ENCODE results near the gene ZCCHC7. TPM values are rescaled to one million over a fixed set of nuclear protein-coding genes. Genes with fewer than 3 reads are reported as not detected.

Gene ZCCHC7
- total RNA-seq, 4 donors from 2014 or later, result 12.4 to 56.9 (median 17.7) TPM

GRCh38 chr9:37243588-37244345 lies 123.4 kb downstream of the ZCCHC7 start:
- no peak overlapping the region for H3K27ac ChIP-seq
- no peaks in the 10 kb centered on the region for H3K36me3 ChIP-seq
- TF ChIP-seq POLR2A (IDR thresholded peaks at IDR 0.05), result no peak
- no peak for TF ChIP-seq CTCF (IDR thresholded peaks at IDR 0.05)

GRCh38 chr9:37246826-37247225 lies 126.5 kb downstream of the ZCCHC7 start:
- H3K4me3 ChIP-seq, result no peak overlapping the region
- no peaks in the 10 kb centered on the region for H3K9me3 ChIP-seq
- H3K36me3 ChIP-seq, result no peaks in the 10 kb centered on the region
- TF ChIP-seq CTCF (IDR thresholded peaks at IDR 0.05) (no peak), POLR2A (IDR thresholded peaks at IDR 0.05) (no peak)
- no peaks in the 10 kb centered on the region for H3K27me3 ChIP-seq
- H3K4me1 ChIP-seq, result no peaks in the 10 kb centered on the region
- no peak for DNase-seq
- H3K27ac ChIP-seq, result no peak overlapping the region

More at GRCh38 chr9:37243588-37244345, 123.4 kb downstream of the ZCCHC7 start:
- Histone ChIP-seq H3K4me3 (no peak overlapping the region), H3K9me3 (no peaks in the 10 kb centered on the region), H3K4me1 (no peaks in the 10 kb centered on the region), H3K27me3 (no peaks in the 10 kb centered on the region)
- DNase-seq, result no peak

GRCh38 chr9:37248651-37249163 lies 128.3 kb downstream of the ZCCHC7 start:
- TF ChIP-seq POLR2A (IDR thresholded peaks at IDR 0.05) (no peak), CTCF (IDR thresholded peaks at IDR 0.05) (no peak)
- H3K4me1 ChIP-seq, result no peaks in the 10 kb centered on the region
- DNase-seq, result no peak
- H3K4me3 ChIP-seq, result no peak overlapping the region
- no peaks in the 10 kb centered on the region for H3K36me3 ChIP-seq
- no peak overlapping the region for H3K27ac ChIP-seq
- no peaks in the 10 kb centered on the region for H3K27me3 ChIP-seq
- no peaks in the 10 kb centered on the region for H3K9me3 ChIP-seq

GRCh38 chr9:37251452-37251851 lies 131.1 kb downstream of the ZCCHC7 start:
- Histone ChIP-seq H3K4me3 (no peak overlapping the region), H3K4me1 (no peaks in the 10 kb centered on the region), H3K27ac (no peak overlapping the region), H3K36me3 (no peaks in the 10 kb centered on the region), H3K9me3 (no peaks in the 10 kb centered on the region), H3K27me3 (no peaks in the 10 kb centered on the region)
- DNase-seq, result no peak
- TF ChIP-seq POLR2A (IDR thresholded peaks at IDR 0.05) (no peak), CTCF (IDR thresholded peaks at IDR 0.05) (no peak)

GRCh38 chr9:37253377-37253937 lies 133.1 kb downstream of the ZCCHC7 start:
- TF ChIP-seq POLR2A (IDR thresholded peaks at IDR 0.05), result no peak
- no peak for TF ChIP-seq CTCF (IDR thresholded peaks at IDR 0.05)
- no peak overlapping the region for H3K4me3 ChIP-seq
- H3K36me3 ChIP-seq, result no peaks in the 10 kb centered on the region
- DNase-seq, result no peak
- no peaks in the 10 kb centered on the region for H3K4me1 ChIP-seq
- H3K9me3 ChIP-seq, result no peaks in the 10 kb centered on the region
- H3K27me3 ChIP-seq, result no peaks in the 10 kb centered on the region
- no peak overlapping the region for H3K27ac ChIP-seq
